GM12875 (cell line): ENCODE measurements around the gene MGMT.

Experiments
- H3K4me3 ChIP-seq: one replicate; pipeline ENCODE4 v1.5.1; 2011; ENCODE audit warnings: low read depth, low read length, control low read depth
- CTCF ChIP-seq: IDR thresholded peaks from 2 replicates; pipeline ENCODE4 v1.5.1; 2011; ENCODE audit warnings: low read depth, mild to moderate bottlenecking, control low read depth, inconsistent platforms, low read length, moderate library complexity, borderline replicate concordance; ENCODE audit not compliant: insufficient read depth

Gene MGMT

GRCh38 chr10:129777687-129778086 is 310.6 kb downstream of the MGMT start:
- TF ChIP-seq CTCF: no peak

DNA sequence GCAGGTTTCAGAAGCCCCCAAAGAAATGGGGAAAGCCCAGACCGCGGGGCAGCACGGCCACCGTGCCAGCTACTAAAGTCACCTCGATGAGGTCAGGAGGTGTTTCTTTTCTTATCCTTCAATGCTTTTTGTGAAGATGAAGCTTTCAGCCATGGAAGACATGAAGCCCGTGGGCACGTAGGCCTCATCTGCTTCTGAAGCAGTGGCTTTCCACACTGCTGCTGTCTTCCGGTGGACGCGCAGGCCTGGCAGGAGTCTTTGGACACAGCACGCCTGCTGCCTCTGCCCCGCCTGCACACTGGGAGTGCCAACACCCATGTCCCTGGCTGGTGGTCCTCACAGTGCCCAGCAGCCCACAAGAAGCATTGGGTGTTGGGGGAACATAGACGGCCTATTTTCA is 311.5 kb downstream of the MGMT start:
- no peak overlapping the region for H3K4me3 ChIP-seq
- TF ChIP-seq CTCF: no peak

More at GRCh38 chr10:129777687-129778086, 310.6 kb downstream of the MGMT start:
- H3K4me3 ChIP-seq: no peak overlapping the region

GRCh38 chr10:129779126-129780111 is 312.4 kb downstream of the MGMT start:
- TF ChIP-seq CTCF: no peak
- no peak overlapping the region for H3K4me3 ChIP-seq

DNA sequence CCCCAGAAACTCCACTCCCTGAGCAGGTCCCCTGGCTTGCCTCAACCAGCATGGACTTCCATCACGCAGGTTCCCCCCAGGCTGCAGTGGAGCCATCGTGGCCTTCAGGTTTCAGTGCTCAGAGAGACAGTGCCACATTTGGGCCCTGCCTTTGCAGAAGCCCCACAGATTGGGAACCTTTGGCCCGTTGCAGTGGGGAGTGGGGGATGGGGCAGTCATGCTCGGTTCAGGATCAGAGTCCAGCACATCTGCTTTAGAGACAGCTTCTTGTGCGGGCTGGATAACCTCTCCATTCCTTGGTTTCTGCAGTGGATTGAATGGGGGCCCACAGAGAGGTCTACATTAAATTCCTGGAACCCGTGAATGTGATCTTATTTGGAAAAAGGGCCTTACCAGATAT is 313.2 kb downstream of the MGMT start:
- no peak for TF ChIP-seq CTCF
- H3K4me3 ChIP-seq: no peak overlapping the region

DNA sequence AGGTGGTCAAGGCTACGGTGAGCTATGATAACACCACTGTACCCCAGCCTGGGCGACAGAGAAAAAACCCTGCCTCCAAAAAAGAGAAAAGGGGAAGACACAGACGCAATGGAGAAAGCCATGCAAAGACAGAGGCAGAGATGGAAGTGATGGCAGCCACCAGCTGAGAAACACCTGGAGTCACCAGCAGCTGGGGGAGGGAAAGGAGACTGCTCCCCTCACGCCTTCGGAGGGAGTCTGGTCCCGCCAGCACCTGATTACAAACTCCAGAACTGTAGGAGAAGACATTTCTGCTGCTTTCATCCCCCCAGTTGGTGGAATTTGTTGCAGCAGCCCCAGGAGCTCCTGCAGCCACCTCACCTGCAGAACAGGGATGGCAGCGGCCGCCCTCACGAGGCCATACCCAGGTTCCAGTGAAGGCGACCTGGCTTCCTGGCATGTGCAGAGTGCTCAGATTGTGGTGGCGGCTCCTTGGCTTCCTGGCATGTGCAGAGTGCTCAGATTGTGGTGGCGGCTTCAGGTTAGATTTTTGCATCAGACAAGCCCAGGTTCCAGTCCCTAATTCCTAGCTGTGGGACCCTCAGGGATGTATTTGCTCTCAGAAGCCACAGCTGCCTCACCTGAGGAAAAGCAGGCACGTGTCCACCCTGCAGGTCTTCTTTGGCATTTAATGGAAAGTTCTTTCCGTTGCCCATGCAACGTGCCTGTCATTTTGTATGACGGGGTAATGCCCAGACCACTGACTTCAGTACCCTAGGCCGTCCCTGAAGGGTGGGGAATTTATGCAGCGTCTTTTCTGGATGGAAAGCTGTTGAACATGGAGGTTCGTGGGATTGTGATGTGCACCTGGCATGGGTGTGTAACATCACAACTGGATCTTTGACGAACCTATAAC is 314.1 kb downstream of the MGMT start:
- TF ChIP-seq CTCF: no peak
- H3K4me3 ChIP-seq: no peak overlapping the region

- TF ChIP-seq CTCF: no peak
- H3K4me3 ChIP-seq: no peak overlapping the region
Measured at GRCh38 chr10:129784291-129784690, 317.2 kb downstream of the MGMT start.
